Measurements from ENCODE around the gene MIS18A.

The MIS18A gene

GRCh38 chr21:32249511-32250280, 29.2 kb downstream of the MIS18A start:
- no peak for DNase-seq

GRCh38 chr21:32248571-32249461, 30.0 kb downstream of the MIS18A start:
- DNase-seq: no peak

- no peak for DNase-seq
Measured at GRCh38 chr21:32246571-32247140, 32.2 kb downstream of the MIS18A start.

GRCh38 chr21:32245971-32246370, 32.9 kb downstream of the MIS18A start:
- no peak for DNase-seq

- no peak for DNase-seq
Measured at GRCh38 chr21:32240851-32241687, 37.8 kb downstream of the MIS18A start.

GRCh38 chr21:32239551-32239950, 39.3 kb downstream of the MIS18A start:
- no peak for DNase-seq

- no peak for DNase-seq
Measured at GRCh38 chr21:32238063-32238462, 40.8 kb downstream of the MIS18A start.

GRCh38 chr21:32237021-32237420, 41.8 kb downstream of the MIS18A start:
- no peak for DNase-seq

GRCh38 chr21:32233722-32234301, 45.0 kb downstream of the MIS18A start:
- no peak for DNase-seq

- DNase-seq: no peak
Measured at GRCh38 chr21:32233055-32233546, 45.7 kb downstream of the MIS18A start.

GRCh38 chr21:32226444-32226843, 52.4 kb downstream of the MIS18A start:
- DNase-seq: no peak
